SK-N-SH treated with all-trans-retinoic acid at 6 μM for 48 hours (cell line): ENCODE results near the gene SQOR.

Experiments used
- ATAC-seq: fragments of 200-7000 bp; cut with Tn5 transposase; 3 replicates; pipeline ENCODE4 v1.9.1; 2020; ENCODE audit warnings: mild to moderate bottlenecking, moderate library complexity
- ARNTL ChIP-seq: fragments of 450-650 bp; formaldehyde crosslinking; IDR thresholded peaks from 2 replicates; pipeline ENCODE4 v1.5.0; 2020; ENCODE audit warnings: low read depth, mild to moderate bottlenecking, moderate library complexity, borderline replicate concordance
- BACH2 ChIP-seq: fragments of 250-450 bp; sonication (Bioruptor Pico); IDR thresholded peaks from 2 replicates; pipeline ENCODE4 v1.9.0; 2021; ENCODE audit warnings: mild to moderate bottlenecking, borderline replicate concordance
- CREB5 ChIP-seq: fragments of 250-450 bp; sonication (Bioruptor Pico); IDR thresholded peaks from 2 replicates; pipeline ENCODE4 v1.5.1; 2020; ENCODE audit warnings: low read depth, mild to moderate bottlenecking, moderate library complexity
- ESRRG ChIP-seq: fragments of 250-450 bp; sonication (Bioruptor Pico); IDR thresholded peaks from 2 replicates; pipeline ENCODE4 v1.6.1; 2021; ENCODE audit warnings: mild to moderate bottlenecking
- ISL1 ChIP-seq: fragments of 250-450 bp; sonication (Bioruptor Pico); IDR thresholded peaks from 2 replicates; pipeline ENCODE4 v2.1.2; 2022; ENCODE audit warnings: mild to moderate bottlenecking, moderate library complexity
- OSR1 ChIP-seq: fragments of 250-450 bp; sonication (Bioruptor Pico); IDR thresholded peaks from 2 replicates; pipeline ENCODE4 v1.8.0; 2022; ENCODE audit warnings: moderate library complexity, mild to moderate bottlenecking, inconsistent platforms
- PPARA ChIP-seq: fragments of 250-450 bp; sonication (Bioruptor Pico); IDR thresholded peaks from 2 replicates; pipeline ENCODE4 v1.5.0; 2020; ENCODE audit warnings: mild to moderate bottlenecking, borderline replicate concordance
- RARB ChIP-seq: fragments of 250-450 bp; sonication (Bioruptor Pico); IDR thresholded peaks from 2 replicates; pipeline ENCODE4 v1.8.0; 2021; ENCODE audit warnings: mild to moderate bottlenecking, moderate library complexity
- SNAI2 ChIP-seq: fragments of 250-450 bp; sonication (Bioruptor Pico); IDR thresholded peaks from 2 replicates; pipeline ENCODE4 v1.5.0; 2020; ENCODE audit warnings: mild to moderate bottlenecking, moderate library complexity
- TCF4 ChIP-seq: fragments of 250-450 bp; sonication (Bioruptor Pico); IDR thresholded peaks from 2 replicates; pipeline ENCODE4 v1.8.0; 2021; ENCODE audit warnings: mild to moderate bottlenecking, moderate library complexity, borderline replicate concordance
- TOX ChIP-seq: fragments of 250-450 bp; sonication (Bioruptor Pico); IDR thresholded peaks from 2 replicates; pipeline ENCODE4 v1.8.0; 2021; ENCODE audit warnings: mild to moderate bottlenecking, moderate library complexity, borderline replicate concordance
- TSHZ2 ChIP-seq: fragments of 250-450 bp; sonication (Bioruptor Pico); IDR thresholded peaks from 2 replicates; pipeline ENCODE4 v1.5.0; 2020; ENCODE audit warnings: mild to moderate bottlenecking, moderate library complexity
- ZC3H10 ChIP-seq: fragments of 250-450 bp; sonication (Bioruptor Pico); IDR thresholded peaks from 2 replicates; pipeline ENCODE4 v1.5.1; 2021; ENCODE audit warnings: mild to moderate bottlenecking, moderate library complexity
- ZFP3 ChIP-seq: fragments of 250-450 bp; sonication (Bioruptor Pico); IDR thresholded peaks from 2 replicates; pipeline ENCODE4 v1.5.0; 2020; ENCODE audit warnings: mild to moderate bottlenecking, moderate library complexity
- ZNF565 ChIP-seq: fragments of 450-650 bp; formaldehyde crosslinking; conservative IDR thresholded peaks from 2 replicates; pipeline ENCODE4 v1.5.0; 2020; ENCODE audit warnings: low read depth, mild to moderate bottlenecking, moderate library complexity
- ZNF8 ChIP-seq: fragments of 450-650 bp; formaldehyde crosslinking; IDR thresholded peaks from 2 replicates; pipeline ENCODE4 v1.5.0; 2020; ENCODE audit warnings: mild to moderate bottlenecking, moderate library complexity
- TF ChIP-seq, protein P1 (sequence below): fragments of 250-450 bp; sonication (Bioruptor Pico); IDR thresholded peaks from 2 replicates; pipeline ENCODE4 v1.8.0; 2020; ENCODE audit warnings: mild to moderate bottlenecking, moderate library complexity, borderline replicate concordance
- TF ChIP-seq, protein P2 (sequence below): fragments of 250-450 bp; sonication (Bioruptor Pico); IDR thresholded peaks from 2 replicates; pipeline ENCODE4 v1.5.1; 2021; ENCODE audit warnings: mild to moderate bottlenecking, moderate library complexity

SQOR gene

DNA sequence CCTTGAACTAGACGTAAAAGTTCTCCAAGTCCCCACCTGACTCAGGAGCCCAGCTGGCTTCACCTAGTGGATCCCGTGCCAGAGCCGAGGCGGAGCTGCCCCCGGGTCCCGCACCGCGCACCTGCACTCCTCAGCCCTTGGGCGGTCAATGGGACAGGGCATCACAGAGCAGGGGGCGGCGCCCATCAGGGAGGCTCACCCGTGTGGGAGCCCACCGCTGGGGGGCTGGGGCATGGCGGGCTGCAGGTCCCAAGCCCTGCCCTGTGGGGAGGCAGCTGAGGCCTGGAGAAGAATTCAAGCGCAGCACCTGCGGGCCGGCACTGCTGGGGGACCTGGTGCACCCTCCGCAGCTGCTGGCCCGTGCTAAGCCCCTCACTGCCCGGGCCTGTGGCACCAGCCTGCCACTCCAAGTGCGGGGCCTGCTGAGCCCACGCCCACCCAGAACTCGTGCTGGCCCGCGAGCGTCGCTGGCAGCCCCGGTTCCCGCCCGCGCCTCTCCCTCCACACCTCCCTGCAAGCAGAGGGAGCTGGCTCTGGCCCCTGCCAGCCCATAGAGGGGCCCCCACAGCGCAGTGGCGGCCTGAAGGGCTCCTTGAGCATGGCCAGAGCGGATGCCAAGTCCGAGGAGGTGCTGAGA is 16.2 kb downstream of the SQOR start:
- TF ChIP-seq, protein P1, sequence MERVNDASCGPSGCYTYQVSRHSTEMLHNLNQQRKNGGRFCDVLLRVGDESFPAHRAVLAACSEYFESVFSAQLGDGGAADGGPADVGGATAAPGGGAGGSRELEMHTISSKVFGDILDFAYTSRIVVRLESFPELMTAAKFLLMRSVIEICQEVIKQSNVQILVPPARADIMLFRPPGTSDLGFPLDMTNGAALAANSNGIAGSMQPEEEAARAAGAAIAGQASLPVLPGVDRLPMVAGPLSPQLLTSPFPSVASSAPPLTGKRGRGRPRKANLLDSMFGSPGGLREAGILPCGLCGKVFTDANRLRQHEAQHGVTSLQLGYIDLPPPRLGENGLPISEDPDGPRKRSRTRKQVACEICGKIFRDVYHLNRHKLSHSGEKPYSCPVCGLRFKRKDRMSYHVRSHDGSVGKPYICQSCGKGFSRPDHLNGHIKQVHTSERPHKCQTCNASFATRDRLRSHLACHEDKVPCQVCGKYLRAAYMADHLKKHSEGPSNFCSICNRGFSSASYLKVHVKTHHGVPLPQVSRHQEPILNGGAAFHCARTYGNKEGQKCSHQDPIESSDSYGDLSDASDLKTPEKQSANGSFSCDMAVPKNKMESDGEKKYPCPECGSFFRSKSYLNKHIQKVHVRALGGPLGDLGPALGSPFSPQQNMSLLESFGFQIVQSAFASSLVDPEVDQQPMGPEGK (CRISPR knock-in tag): no peak
- no peak for TF ChIP-seq BACH2 (CRISPR knock-in tag)
- TF ChIP-seq, protein P2, sequence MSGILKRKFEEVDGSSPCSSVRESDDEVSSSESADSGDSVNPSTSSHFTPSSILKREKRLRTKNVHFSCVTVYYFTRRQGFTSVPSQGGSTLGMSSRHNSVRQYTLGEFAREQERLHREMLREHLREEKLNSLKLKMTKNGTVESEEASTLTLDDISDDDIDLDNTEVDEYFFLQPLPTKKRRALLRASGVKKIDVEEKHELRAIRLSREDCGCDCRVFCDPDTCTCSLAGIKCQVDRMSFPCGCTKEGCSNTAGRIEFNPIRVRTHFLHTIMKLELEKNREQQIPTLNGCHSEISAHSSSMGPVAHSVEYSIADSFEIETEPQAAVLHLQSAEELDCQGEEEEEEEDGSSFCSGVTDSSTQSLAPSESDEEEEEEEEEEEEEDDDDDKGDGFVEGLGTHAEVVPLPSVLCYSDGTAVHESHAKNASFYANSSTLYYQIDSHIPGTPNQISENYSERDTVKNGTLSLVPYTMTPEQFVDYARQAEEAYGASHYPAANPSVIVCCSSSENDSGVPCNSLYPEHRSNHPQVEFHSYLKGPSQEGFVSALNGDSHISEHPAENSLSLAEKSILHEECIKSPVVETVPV (CRISPR knock-in tag): no peak
- TF ChIP-seq ZFP3: no peak
- no peak for TF ChIP-seq ZC3H10
- TF ChIP-seq ISL1: no peak
- TF ChIP-seq TCF4 (CRISPR knock-in tag): no peak
- TF ChIP-seq OSR1 (CRISPR knock-in tag): no peak
- no peak for ATAC-seq

DNA sequence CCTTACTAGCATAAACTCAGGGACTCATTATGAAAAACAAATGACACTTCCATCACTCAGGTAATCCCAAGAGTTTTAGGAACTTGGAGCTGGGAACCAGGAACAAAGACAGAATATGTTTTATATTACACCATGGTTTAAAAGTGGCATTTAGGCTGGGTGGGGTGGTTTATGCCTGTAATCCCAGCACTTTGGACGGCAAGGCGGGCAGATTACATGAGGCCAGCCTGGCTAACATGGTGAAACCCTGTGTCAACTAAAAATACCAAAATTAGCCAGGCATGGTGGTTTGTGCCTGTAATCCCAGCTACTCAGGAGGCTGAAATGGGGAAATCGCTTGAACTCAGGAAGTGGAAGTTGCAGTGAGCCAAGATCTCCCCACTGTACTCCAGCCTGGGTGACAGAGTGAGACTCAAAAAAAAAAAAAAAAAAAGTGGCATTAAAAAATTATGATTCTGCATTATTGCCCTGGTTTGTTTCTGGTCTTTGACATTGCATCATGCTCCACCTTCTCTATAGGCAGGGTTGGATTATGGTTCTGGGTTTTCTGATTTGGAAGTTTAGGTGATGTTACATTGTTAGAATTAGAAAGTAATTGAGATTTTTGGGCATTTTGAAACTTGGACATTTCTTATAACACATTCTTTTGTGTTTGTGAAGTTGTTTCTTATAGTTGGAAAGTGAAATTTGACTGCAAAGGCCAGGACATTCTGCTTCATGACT is 19.0 kb downstream of the SQOR start:
- no peak for ATAC-seq
- TF ChIP-seq ESRRG (CRISPR knock-in tag): no peak
- no peak for TF ChIP-seq BACH2 (CRISPR knock-in tag)
- no peak for TF ChIP-seq RARB (CRISPR knock-in tag)
- TF ChIP-seq ZC3H10: no peak
- TF ChIP-seq SNAI2 (CRISPR knock-in tag): no peak
- TF ChIP-seq ZFP3: no peak
- no peak for TF ChIP-seq ARNTL (CRISPR knock-in tag)
- TF ChIP-seq, protein P2 (CRISPR knock-in tag): no peak
- TF ChIP-seq ZNF565 (CRISPR knock-in tag): no peak
- TF ChIP-seq TOX (CRISPR knock-in tag): no peak
- no peak for TF ChIP-seq TSHZ2 (CRISPR knock-in tag)
- no peak for TF ChIP-seq PPARA (CRISPR knock-in tag)
- TF ChIP-seq ZNF8 (CRISPR knock-in tag): no peak
- TF ChIP-seq OSR1 (CRISPR knock-in tag): no peak
- TF ChIP-seq TCF4 (CRISPR knock-in tag): no peak
- TF ChIP-seq, all 23 proteins: peak for 0

DNA sequence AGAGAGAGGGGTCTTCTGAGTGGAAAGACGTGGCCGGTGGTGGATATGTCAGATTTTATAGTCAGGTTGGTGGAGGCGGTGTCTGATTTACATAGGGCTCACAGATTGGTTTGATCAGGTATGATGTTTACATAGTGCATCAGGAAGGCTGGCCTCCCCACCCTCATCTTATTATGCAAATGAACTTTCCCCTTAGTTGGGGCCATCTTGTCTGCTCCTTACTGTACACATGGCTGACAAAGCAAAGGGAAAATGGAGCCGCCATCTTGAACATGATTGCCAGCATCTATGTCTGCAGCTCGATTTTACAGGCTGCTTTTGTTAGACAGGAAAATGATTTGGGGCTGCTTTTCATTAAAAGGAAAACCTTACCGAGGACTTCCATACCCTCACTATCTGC is 19.9 kb downstream of the SQOR start:
- no peak for ATAC-seq

More for the DNA sequence above, 19.9 kb downstream of the SQOR start:
- no peak for TF ChIP-seq TOX (CRISPR knock-in tag)
- no peak for TF ChIP-seq ESRRG (CRISPR knock-in tag)
- no peak for TF ChIP-seq CREB5 (CRISPR knock-in tag)
- TF ChIP-seq TCF4 (CRISPR knock-in tag): no peak
- TF ChIP-seq, all 23 proteins: peak for 0
